Stimulated activated CD4-positive, alpha-beta T cell treated with anti-CD3 and anti-CD28 coated beads, TNF-alpha, amount 100 ng/mL, for 4 hours (primary cell): ENCODE data around the gene TMEM217.

Source experiments
- DNase-seq, 3 experiments: peaks; one replicate each; pipeline ENCODE4 v3.0.0-alpha.2; 2020; ENCODE audit warnings: low read depth in 3 of 3

The TMEM217 gene

GRCh38 chr6:37169496-37170272 is 88.3 kb downstream of the TMEM217 start, which contains the start of gene PIM1:
TSS of gene PIM1 (plus strand) at chr6:37170152. CDS start at chr6:37170576, 424 bp downstream.
- peak; percentile 99 for DNase-seq

- DNase-seq: peak in 2 of 3 experiments; percentile 15 to 21
These were observed 89.0 kb downstream of the TMEM217 start for GRCh38 chr6:37168811-37169495.

- no peak for DNase-seq
These were observed 89.7 kb downstream of the TMEM217 start for GRCh38 chr6:37168163-37168758.

GRCh38 chr6:37162740-37163139 is 95.2 kb downstream of the TMEM217 start:
- DNase-seq: no peak
